Nephron progenitor cell (in vitro differentiated cells): ENCODE measurements around the gene RIOK1.

Experiments used
- DNase-seq: peaks from one replicate; pipeline ENCODE4 v3.0.0; 2021
- H3K27ac Mint-ChIP-seq: 2 replicates; pipeline ENCODE4 v1.8.0; 2021; ENCODE audit warnings: mild to moderate bottlenecking, moderate library complexity, mixed read lengths
- H3K27me3 Mint-ChIP-seq: 2 replicates; pipeline ENCODE4 v1.8.0; 2021; ENCODE audit warnings: mild to moderate bottlenecking, low read depth, mixed read lengths; ENCODE audit not compliant: poor library complexity
- H3K36me3 Mint-ChIP-seq: 2 replicates; pipeline ENCODE4 v1.8.0; 2021; ENCODE audit warnings: low read depth, mixed read lengths
- H3K4me1 Mint-ChIP-seq: 2 replicates; pipeline ENCODE4 v1.8.0; 2021; ENCODE audit warnings: mixed read lengths
- H3K4me3 Mint-ChIP-seq: 2 replicates; pipeline ENCODE4 v1.8.0; 2021; ENCODE audit warnings: mild to moderate bottlenecking, moderate library complexity, mixed read lengths
- H3K9me3 Mint-ChIP-seq: 2 replicates; pipeline ENCODE4 v1.8.0; 2021; ENCODE audit warnings: mild to moderate bottlenecking, moderate library complexity, mixed read lengths
- TF ChIP-seq, protein P1 (sequence below): fragments of 200-600 bp; sonication (generic); IDR thresholded peaks from 2 replicates; pipeline ENCODE4 v1.5.0; 2021; ENCODE audit warnings: antibody characterized with exemption

RIOK1 gene

GRCh38 chr6:7390226-7390878, 744 bp downstream of the RIOK1 start:
- Mint-ChIP-seq H3K9me3 (no peaks in the 10 kb centered on the region), H3K27ac (peak overlapping the region; percentile 99), H3K27me3 (no peaks in the 10 kb centered on the region), H3K4me1 (peaks cover 49% of the 10 kb centered on the region), H3K4me3 (peak overlapping the region; percentile 93), H3K36me3 (peaks cover 29% of the 10 kb centered on the region)
- TF ChIP-seq, protein P1, sequence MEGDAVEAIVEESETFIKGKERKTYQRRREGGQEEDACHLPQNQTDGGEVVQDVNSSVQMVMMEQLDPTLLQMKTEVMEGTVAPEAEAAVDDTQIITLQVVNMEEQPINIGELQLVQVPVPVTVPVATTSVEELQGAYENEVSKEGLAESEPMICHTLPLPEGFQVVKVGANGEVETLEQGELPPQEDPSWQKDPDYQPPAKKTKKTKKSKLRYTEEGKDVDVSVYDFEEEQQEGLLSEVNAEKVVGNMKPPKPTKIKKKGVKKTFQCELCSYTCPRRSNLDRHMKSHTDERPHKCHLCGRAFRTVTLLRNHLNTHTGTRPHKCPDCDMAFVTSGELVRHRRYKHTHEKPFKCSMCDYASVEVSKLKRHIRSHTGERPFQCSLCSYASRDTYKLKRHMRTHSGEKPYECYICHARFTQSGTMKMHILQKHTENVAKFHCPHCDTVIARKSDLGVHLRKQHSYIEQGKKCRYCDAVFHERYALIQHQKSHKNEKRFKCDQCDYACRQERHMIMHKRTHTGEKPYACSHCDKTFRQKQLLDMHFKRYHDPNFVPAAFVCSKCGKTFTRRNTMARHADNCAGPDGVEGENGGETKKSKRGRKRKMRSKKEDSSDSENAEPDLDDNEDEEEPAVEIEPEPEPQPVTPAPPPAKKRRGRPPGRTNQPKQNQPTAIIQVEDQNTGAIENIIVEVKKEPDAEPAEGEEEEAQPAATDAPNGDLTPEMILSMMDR: no peak
- no peak for DNase-seq

GRCh38 chr6:7391151-7391550, 1.5 kb downstream of the RIOK1 start:
- Mint-ChIP-seq H3K27ac (no peak overlapping the region), H3K36me3 (peaks cover 36% of the 10 kb centered on the region), H3K4me3 (peak overlapping the region; percentile 93), H3K4me1 (peaks cover 49% of the 10 kb centered on the region), H3K27me3 (no peaks in the 10 kb centered on the region), H3K9me3 (no peaks in the 10 kb centered on the region)
- no peak for DNase-seq
- TF ChIP-seq, protein P1: no peak

DNA sequence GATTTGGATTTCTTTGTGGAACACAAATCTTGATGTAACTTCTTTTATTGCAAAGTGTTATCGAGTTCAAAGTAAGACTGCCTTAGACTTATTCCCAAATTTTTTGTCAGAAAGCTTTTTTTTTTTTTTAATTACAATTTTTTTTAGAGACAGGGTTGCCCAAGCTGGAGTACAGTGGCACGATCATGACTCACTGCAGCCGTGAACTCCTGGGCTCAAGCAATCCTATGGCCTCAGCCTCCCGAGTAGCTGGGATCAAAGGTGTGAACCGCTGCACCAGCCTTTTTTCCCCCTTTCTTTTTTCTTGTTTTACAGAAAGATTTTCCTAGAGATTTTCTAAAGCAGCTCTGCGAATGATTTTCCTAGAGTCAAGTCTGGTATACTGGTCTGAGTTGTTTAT, 2.8 kb downstream of the RIOK1 start:
- no peak for DNase-seq
- no peaks in the 10 kb centered on the region for H3K27me3 Mint-ChIP-seq
- no peaks in the 10 kb centered on the region for H3K9me3 Mint-ChIP-seq
- TF ChIP-seq, protein P1: no peak
- peak overlapping the region; percentile 20 for H3K4me3 Mint-ChIP-seq
- peaks cover 46% of the 10 kb centered on the region for H3K36me3 Mint-ChIP-seq
- no peak overlapping the region for H3K27ac Mint-ChIP-seq
- H3K4me1 Mint-ChIP-seq: peaks cover 49% of the 10 kb centered on the region

DNA sequence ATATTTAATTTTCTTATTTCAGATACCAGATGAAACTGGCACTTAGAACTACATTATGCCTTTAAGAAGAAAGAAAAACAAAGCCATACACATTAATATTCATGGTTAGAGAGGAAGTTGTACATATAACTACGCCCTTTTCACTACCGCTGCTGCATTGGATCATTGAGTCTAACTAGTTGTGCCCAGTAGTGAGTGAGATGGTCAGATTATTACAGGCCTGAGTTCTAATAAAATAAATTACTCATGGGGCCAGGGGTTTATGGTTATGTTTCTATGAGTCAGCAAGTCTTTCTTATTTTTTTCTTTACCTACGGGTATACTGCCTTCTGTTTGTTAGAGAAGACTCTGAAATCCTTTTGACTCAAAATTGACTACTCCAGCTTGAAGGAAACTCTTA, 11.5 kb downstream of the RIOK1 start:
- H3K36me3 Mint-ChIP-seq: peaks cover 84% of the 10 kb centered on the region
- no peaks in the 10 kb centered on the region for H3K9me3 Mint-ChIP-seq
- no peak for DNase-seq
- no peak overlapping the region for H3K27ac Mint-ChIP-seq
- no peak overlapping the region for H3K4me3 Mint-ChIP-seq
- TF ChIP-seq, protein P1: no peak
- H3K4me1 Mint-ChIP-seq: peaks cover 16% of the 10 kb centered on the region
- no peaks in the 10 kb centered on the region for H3K27me3 Mint-ChIP-seq

GRCh38 chr6:7402716-7403115, 13.1 kb downstream of the RIOK1 start:
- no peaks in the 10 kb centered on the region for H3K27me3 Mint-ChIP-seq
- TF ChIP-seq, protein P1: no peak
- H3K36me3 Mint-ChIP-seq: peaks cover 84% of the 10 kb centered on the region
- H3K9me3 Mint-ChIP-seq: no peaks in the 10 kb centered on the region
- no peak overlapping the region for H3K4me3 Mint-ChIP-seq
- peaks cover 16% of the 10 kb centered on the region for H3K4me1 Mint-ChIP-seq
- no peak overlapping the region for H3K27ac Mint-ChIP-seq
- DNase-seq: no peak

DNA sequence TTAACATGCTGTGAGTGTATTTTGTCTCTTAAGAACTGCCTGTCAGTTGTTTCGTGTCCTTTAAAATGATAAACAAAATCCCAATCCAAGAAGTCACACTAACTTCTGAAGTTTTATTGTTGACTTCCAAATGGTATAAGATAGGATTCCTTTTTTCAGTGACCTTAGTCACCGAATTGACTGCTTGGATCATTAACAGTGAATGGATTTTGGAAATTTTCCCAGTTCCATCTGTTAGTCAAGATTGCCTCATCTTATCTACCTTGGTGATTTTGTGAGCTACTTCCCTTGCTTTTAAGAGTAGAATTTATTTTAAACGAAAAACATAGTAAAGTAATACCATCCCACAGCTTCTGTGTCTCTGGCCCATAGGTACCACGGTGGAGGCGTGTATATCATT, 14.9 kb downstream of the RIOK1 start:
- Mint-ChIP-seq H3K4me1 (peaks cover 15% of the 10 kb centered on the region), H3K36me3 (peaks cover 73% of the 10 kb centered on the region), H3K27ac (no peak overlapping the region), H3K27me3 (no peaks in the 10 kb centered on the region), H3K9me3 (no peaks in the 10 kb centered on the region), H3K4me3 (no peak overlapping the region)
- TF ChIP-seq, protein P1: no peak
- no peak for DNase-seq
